GM18909 (cell line): ENCODE data around the gene FAM193A.
A peak's percentile ranks its signal among the peaks of the same experiment; 100 is the strongest.
"Not testable (repeated sequence)": the region's sequence is repeated elsewhere in the genome, so short reads cannot be mapped to it uniquely, and the experiment has no call there.

Source experiments
- ATAC-seq: cut with Tn5 transposase; IDR thresholded peaks from one replicate; pipeline ENCODE4 v1.9.1; 2021; ENCODE audit warnings: mild to moderate bottlenecking; ENCODE audit not compliant: unreplicated experiment, poor library complexity

The FAM193A gene

DNA sequence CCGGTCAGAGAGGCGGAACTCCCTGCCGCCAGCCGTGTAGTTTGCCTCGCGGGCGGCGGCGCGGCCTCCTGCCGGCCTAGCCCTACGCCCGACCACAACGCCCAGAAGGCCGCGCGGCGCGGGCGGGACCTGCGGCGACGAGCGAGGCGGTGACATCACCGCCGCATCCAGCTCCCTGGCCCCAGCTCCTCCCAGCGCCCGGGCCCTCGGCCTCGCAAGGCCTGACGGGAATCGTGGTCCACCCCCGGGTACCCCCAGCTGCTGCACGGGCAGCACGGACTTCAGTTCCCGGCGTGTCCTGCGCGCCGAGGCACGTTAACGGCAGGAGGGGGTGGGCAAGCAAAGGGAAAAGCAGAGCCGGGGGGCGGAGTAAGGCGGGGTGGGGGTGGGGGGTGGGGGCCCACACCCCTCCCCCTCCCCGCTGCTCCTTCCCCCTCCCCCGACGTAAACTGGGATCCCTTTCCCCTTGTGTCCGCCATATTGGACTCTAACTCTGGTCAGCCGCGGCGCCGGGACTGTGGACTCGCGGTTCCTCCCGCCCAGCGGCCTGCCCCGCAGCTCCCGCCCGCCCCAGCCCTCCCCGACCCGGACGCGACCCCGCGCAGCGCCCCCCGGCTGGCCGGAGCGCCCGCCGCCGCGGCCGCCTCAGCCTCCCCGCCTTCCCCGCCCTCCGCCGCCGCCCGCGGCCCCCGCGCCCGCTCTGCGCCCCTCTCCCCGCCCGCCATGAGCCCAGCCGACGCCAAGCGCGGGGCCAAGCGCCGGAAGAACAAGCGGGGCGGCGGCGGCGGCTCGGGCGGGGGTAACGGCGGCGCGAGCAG is at the start of gene FAM193A:
TSS of gene FAM193A (plus strand) at position 455 of the 818 bp plus-strand sequence. CDS start at position 724, 269 bp downstream.
- ATAC-seq: peak; percentile 92

- ATAC-seq: no peak
Observed at GRCh38 chr4:2486981-2487380, 49.5 kb upstream of the FAM193A start.

- ATAC-seq: peak; percentile 67
Observed at GRCh38 chr4:2487632-2488031, 48.8 kb upstream of the FAM193A start.

GRCh38 chr4:2489081-2489805 is 47.2 kb upstream of the FAM193A start:
- no peak for ATAC-seq

DNA sequence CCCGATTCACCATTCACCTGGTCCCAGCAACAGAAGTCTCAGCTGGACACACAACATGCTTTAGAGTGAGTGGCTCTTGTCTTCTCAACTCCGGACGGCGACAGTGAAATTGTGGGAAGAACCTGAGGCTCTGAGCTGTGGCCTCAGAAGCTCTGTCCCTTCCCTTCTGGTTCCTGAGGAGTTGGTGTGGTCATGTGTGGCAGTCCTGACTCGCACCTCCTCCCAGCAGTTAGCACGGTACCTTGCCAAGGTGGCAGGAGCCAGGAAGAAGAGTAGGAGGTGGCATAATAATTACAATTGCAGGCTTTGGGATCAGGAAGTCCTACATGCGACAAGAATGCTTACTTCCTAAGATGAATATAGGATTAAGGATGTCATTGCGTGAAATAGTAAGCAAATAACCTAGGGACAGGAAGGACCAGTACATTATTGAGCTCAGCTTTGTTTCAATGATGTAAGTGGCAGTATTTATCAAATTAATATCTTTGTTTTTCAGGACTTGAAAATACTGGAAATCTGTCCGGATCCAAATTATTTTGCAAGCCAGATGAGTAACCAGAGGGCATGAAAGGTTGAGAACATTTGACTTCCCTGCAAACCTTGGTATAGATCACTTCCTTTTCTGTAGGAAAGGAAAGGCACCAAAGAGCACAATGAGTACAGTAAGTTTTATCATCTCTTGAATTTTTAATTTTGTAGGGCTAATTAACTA is 46.5 kb upstream of the FAM193A start:
- ATAC-seq: no peak

DNA sequence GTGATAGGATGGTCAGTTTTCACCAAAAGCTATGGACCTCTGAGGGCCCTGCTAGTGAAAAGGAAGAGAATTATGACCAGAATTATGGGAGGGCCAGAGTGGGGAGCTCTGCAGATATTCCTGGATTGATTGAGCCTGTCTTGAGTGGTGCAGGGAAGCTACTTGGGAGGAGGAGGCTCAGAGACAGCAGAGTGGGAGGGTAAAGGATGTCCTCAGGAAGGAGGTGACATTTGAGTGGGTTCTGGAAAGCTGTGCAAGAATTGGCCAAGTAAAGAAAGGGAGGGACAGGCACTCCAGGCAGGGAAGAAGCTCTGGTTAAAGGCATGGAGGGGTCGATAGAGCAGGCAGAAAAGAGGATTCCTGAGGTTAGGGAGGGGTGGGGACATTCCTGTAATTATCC is 43.5 kb upstream of the FAM193A start:
- no peak for ATAC-seq

DNA sequence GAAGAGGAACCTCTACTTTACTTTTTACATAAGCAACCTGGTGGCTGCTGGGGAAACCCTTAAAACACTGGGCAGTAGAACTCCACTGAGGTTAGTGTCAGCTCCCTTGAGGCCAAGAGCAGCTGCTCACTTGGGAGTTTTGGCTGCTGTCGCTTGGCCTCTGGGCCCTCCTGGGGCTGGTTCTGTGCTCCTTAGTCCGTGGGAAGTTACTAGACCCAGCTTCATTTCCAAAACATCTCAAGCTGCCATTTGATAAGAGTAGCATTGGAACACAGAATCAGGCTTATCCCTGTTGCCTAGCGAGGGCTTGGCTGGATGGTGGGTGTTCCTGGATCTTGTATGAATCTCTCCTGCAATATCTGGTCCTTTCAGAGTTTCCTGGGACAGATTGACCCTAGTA is 41.5 kb upstream of the FAM193A start:
- ATAC-seq: no peak

DNA sequence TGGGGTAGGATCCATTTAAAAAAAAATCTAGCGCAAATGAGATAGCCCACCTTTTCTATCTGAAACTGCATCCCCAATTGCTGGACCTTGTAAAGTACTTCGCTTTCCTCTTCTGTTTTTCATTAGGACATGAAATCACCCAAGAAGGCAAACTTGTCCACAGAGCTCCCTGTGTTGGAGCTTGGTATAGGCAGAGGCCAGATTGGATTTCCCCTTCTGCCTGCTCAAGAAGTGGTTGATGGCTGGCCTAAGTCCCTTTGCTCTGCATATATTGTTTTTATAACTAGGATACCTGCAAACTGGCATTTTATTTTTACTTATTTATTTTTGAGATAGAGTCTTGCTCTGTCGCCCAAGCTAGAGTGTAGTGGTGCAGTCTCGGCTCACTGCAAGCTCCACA is 39.1 kb upstream of the FAM193A start:
- ATAC-seq: no peak

DNA sequence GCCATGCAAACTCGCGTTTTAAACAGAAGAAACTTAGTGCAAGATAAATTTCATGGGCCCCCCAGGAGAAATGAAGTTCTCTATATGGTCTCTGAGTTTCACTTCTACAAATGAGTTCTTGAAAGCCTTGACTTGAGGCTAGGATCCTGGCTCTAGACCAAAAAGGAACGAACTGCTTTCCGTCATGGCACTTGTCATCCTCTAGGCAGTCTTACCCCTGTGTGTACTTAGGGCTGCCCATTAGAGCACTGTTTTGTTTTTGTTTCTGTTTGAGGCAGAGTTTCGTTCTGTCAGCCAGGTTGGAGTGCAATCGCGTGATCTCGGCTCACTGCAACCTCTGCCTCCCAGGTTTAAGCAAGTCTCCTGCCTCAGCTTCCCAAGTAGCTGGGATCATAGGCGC is 38.5 kb upstream of the FAM193A start:
- ATAC-seq: peak; percentile 95

DNA sequence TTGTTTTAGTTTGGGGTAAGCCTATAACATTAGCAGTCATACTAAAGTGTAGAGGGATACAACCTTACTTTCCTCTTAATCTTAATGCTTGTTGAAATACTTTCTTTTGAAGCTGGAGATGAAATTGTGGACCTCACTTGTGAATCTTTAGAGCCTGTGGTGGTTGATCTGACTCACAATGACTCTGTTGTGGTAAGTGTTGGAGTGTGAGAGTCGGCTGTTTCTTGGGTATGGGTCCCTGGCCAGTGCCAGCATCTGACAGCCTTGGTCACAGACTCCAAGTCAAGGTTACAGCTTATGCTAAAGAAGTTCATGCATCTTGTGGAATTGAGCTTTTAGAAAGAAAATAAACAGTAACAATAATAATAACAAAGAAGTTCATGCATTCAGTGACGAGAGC is 35.9 kb upstream of the FAM193A start:
- ATAC-seq: no peak

GRCh38 chr4:2501034-2501594 is 35.3 kb upstream of the FAM193A start:
- no peak for ATAC-seq

DNA sequence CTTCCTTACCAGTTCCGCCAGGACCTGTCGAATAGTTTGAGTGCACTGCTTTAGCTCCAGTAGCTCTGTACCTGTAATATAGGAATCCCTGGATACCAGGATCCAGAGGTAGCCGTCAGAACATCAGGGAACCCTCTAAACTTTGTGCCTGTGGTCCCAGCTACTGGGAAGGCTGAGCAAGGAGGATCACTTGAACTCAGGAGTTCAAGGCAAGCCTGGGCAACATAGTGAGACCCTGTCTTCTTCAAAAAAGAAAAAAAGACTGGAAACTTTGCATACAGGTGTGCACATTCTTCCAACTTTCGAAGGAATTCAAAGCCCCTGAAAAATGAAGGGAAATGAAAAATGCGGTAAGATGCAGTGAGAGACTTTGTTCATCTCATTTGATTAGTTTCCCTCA is 32.6 kb upstream of the FAM193A start:
- ATAC-seq: no peak

GRCh38 chr4:2507259-2507658 is 29.2 kb upstream of the FAM193A start:
- ATAC-seq: no peak

DNA sequence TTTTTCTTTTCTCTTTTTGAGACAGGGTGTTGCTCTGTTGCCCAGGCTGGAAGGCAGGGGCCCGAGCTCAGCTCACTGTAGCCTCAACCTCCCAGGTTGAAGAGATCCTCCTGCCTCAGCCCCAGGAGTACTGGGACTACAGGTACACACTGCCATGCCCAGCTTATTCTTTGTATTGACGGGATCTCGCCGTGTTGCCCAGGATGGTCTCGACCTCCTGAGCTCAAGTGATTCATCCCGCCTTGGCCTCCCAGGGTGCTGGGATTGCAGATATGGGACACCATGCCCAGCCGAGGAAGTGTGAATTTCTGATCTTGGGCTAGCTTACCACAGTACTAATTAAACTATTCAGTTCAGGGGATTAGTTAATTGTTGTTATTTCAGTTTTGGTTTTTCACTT is 28.6 kb upstream of the FAM193A start:
- ATAC-seq: no peak

GRCh38 chr4:2510351-2511259 is 25.8 kb upstream of the FAM193A start:
- no peak for ATAC-seq

- ATAC-seq: no peak
Observed at GRCh38 chr4:2511645-2512131, 24.8 kb upstream of the FAM193A start.

GRCh38 chr4:2512396-2513135 is 23.9 kb upstream of the FAM193A start:
- no peak for ATAC-seq

DNA sequence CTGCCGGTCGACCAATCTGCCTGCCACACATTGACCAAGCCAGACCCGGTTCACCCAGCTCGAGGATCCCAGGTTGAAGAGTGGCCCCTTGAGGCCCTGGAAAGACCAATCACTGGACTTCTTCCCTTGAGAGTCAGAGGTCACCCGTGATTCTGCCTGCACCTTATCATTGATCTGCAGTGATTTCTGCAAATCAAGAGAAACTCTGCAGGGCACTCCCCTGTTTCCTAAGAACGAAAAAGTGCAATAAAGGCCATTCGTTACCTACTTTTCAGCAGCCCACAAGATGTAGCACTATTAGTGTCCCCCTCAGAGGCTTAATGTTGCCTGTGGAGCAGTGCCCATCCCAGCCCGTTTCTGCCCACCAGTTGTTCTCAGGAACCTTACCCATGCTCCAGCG is 22.3 kb upstream of the FAM193A start:
- ATAC-seq: not testable (repeated sequence)

DNA sequence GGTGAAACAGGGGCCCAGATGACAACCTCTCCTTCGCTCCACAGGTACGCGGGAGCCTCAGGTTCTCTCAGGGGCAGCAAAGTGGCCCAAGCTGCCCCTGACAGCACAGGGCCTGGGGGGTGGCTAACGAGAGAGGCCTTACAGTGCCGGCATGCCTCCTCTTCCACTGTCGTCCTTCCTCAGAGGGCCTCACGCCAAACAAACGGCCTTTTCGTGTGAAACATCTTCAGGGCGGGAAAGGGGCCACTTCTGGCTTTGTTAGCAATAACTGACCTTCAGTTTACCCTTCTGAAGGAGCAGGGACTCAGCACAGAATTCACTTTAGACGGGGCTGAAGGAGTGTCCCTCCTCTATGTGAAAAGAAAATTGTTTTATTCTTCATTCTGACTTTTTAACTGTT is 21.5 kb upstream of the FAM193A start:
- not testable (repeated sequence) for ATAC-seq
